Measurements from ENCODE around the gene PWP1. TPM values are rescaled to one million over a fixed set of nuclear protein-coding genes. Genes with fewer than 3 reads are reported as not detected.

The PWP1 gene
- total and polyA plus RNA-seq, 10 of the 15 experiments (the other 5 are each of a cell fraction or from before 2014, with no cell fraction given): 42.4 to 283 (median 84.6) TPM

- no peak for FAIRE-seq
- no peak for ATAC-seq
- no TSS peak for BruUV-seq (replicated peaks)
- Histone ChIP-seq H3K9ac (ENCODE audit: control insufficient read depth, insufficient read depth, low read length) (no peak overlapping the region), H3K79me2 (ENCODE audit: control insufficient read depth, insufficient read depth, low read length) (no peaks in the 10 kb centered on the region), H3K4me3 (no peak overlapping the region), H3K27me3 (replicated peaks in 1 of 2; ENCODE audit: control insufficient read depth in 2 of 2, insufficient read depth in 2 of 2, low read length in 1 of 2) (no peaks in the 10 kb centered on the region), H3K4me2 (ENCODE audit: control insufficient read depth, insufficient read depth) (no peak overlapping the region), H3K36me3 (ENCODE audit: control insufficient read depth in 2 of 2, insufficient read depth in 2 of 2, low read length in 1 of 2) (peaks cover 1 to 16% of the 10 kb centered on the region in 2 experiments), H4K20me1 (ENCODE audit: control insufficient read depth, insufficient read depth) (no peaks in the 10 kb centered on the region), H3K9me3 (replicated peaks; ENCODE audit: control insufficient read depth, insufficient read depth, low read length) (no peaks in the 10 kb centered on the region), H3K27ac (ENCODE audit: control insufficient read depth, insufficient read depth) (no peak overlapping the region), H3K4me1 (ENCODE audit: control insufficient read depth, insufficient read depth, low read length) (peaks cover 8% of the 10 kb centered on the region), H2AFZ (ENCODE audit: control insufficient read depth, low read depth, low read length) (no peak overlapping the region)
- CTCF ChIA-PET: interaction anchor here (0.7 kb wide), 1 partner anchor 715 kb away, joined by 3 read pairs; no protein-coding TSS in a partner anchor
- SMC1A ChIA-PET (ENCODE audit: uncharacterized antibody, unreplicated experiment): no interaction called here
- RAD21 ChIA-PET (ENCODE audit: unreplicated experiment): no interaction called here
- no peak for DNase-seq (ENCODE audit: low read depth, low spot score)
- in situ Hi-C loops (cut with MboI) (no loop called here), intact Hi-C loops (cut with micrococcal nuclease; ENCODE audit: unreplicated experiment) (no loop called here)
- 83% methylated on average over 5 of the region's 5 CpGs for WGBS (ENCODE audit: insufficient coverage, insufficient replicate concordance, low lambda C conversion rate, missing lambda C conversion rate)
- TF ChIP-seq RELA (IDR thresholded peaks at IDR 0.05; ENCODE audit: borderline replicate concordance, partially characterized antibody): no peak
- TF ChIP-seq ZNF274 (IDR thresholded peaks at IDR 0.05; ENCODE audit: insufficient read depth, insufficient read length): no peak
- TF ChIP-seq PML (IDR thresholded peaks at IDR 0.05; ENCODE audit: low read length): no peak
- TF ChIP-seq NR2C1 (IDR thresholded peaks at IDR 0.05): no peak
- TF ChIP-seq EZH2 (IDR thresholded peaks at IDR 0.05; ENCODE audit: borderline replicate concordance, control insufficient read depth, low read depth, low read length): no peak
- TF ChIP-seq NFXL1 (IDR thresholded peaks at IDR 0.05; ENCODE audit: borderline replicate concordance): no peak
- no peak for TF ChIP-seq NFIC (IDR thresholded peaks at IDR 0.05; ENCODE audit: low read depth, low read length)
- TF ChIP-seq MAX (IDR thresholded peaks at IDR 0.05; ENCODE audit: low read depth, low read length): no peak
- POLR2A ChIA-PET: interaction anchor here (0.6 kb wide), 1 partner anchor 58 kb away, joined by 6 read pairs; no protein-coding TSS in a partner anchor
These were observed 48.5 kb downstream of the PWP1 start for GRCh38 chr12:107734139-107734538.

GRCh38 chr12:107735763-107736162 lies 50.2 kb downstream of the PWP1 start:
- Histone ChIP-seq H2AFZ (ENCODE audit: control insufficient read depth, low read depth, low read length) (no peak overlapping the region), H3K27me3 (replicated peaks in 1 of 2; ENCODE audit: control insufficient read depth in 2 of 2, insufficient read depth in 2 of 2, low read length in 1 of 2) (no peaks in the 10 kb centered on the region), H3K4me1 (ENCODE audit: control insufficient read depth, insufficient read depth, low read length) (peaks cover 8% of the 10 kb centered on the region), H3K4me2 (ENCODE audit: control insufficient read depth, insufficient read depth) (no peak overlapping the region), H3K4me3 (no peak overlapping the region), H4K20me1 (ENCODE audit: control insufficient read depth, insufficient read depth) (no peaks in the 10 kb centered on the region), H3K9ac (ENCODE audit: control insufficient read depth, insufficient read depth, low read length) (no peak overlapping the region), H3K9me3 (replicated peaks; ENCODE audit: control insufficient read depth, insufficient read depth, low read length) (no peaks in the 10 kb centered on the region), H3K27ac (ENCODE audit: control insufficient read depth, insufficient read depth) (no peak overlapping the region), H3K36me3 (ENCODE audit: control insufficient read depth in 2 of 2, insufficient read depth in 2 of 2, low read length in 1 of 2) (peaks cover 4 to 24% of the 10 kb centered on the region in 2 experiments), H3K79me2 (ENCODE audit: control insufficient read depth, insufficient read depth, low read length) (no peaks in the 10 kb centered on the region)
- ChIA-PET POLR2A (no interaction called here), SMC1A (ENCODE audit: uncharacterized antibody, unreplicated experiment) (no interaction called here), RAD21 (ENCODE audit: unreplicated experiment) (interaction anchor here (1.6 kb wide), 1 partner anchor 23 kb away, joined by 7 read pairs; no protein-coding TSS in a partner anchor), CTCF (interaction anchor here (3.3 kb wide), 1 partner anchor 149 kb away, joined by 24 read pairs; no protein-coding TSS in a partner anchor)
- WGBS (ENCODE audit: insufficient coverage, insufficient replicate concordance, low lambda C conversion rate, missing lambda C conversion rate): 97% methylated on average over 2 of the region's 2 CpGs
- TF ChIP-seq HDAC2 (IDR thresholded peaks at IDR 0.05): no peak
- TF ChIP-seq NFXL1 (IDR thresholded peaks at IDR 0.05; ENCODE audit: borderline replicate concordance): no peak
- no peak for TF ChIP-seq MYC (IDR thresholded peaks at IDR 0.05; ENCODE audit: insufficient read depth, insufficient read length, insufficient replicate concordance, low read length, severe bottlenecking)
- TF ChIP-seq KDM1A (IDR thresholded peaks at IDR 0.05; ENCODE audit: borderline replicate concordance): no peak
- no peak for TF ChIP-seq ATF7 (IDR thresholded peaks at IDR 0.05; ENCODE audit: low read depth)
- no peak for TF ChIP-seq CBX5 (IDR thresholded peaks at IDR 0.05; ENCODE audit: low read depth)
- TF ChIP-seq TARDBP (IDR thresholded peaks at IDR 0.05; ENCODE audit: borderline replicate concordance): no peak
- TF ChIP-seq FOS (IDR thresholded peaks at IDR 0.05; ENCODE audit: borderline replicate concordance, extremely low read depth, insufficient read length): no peak
- TF ChIP-seq LARP7 (IDR thresholded peaks at IDR 0.05): no peak
- no peak for TF ChIP-seq HCFC1 (IDR thresholded peaks at IDR 0.05; ENCODE audit: low read length)
- DNase-seq (ENCODE audit: low read depth, low spot score) (no peak), ATAC-seq (no peak), FAIRE-seq (no peak)
- in situ Hi-C loops (cut with MboI): no loop called here
- intact Hi-C loops (cut with micrococcal nuclease; ENCODE audit: unreplicated experiment): no loop called here
- no TSS peak for BruUV-seq (replicated peaks)

Measured in GM12878 (cell line).